ENCODE measurements around the gene HOXB2.
A peak's percentile ranks its signal among the peaks of the same experiment; 100 is the strongest.
"Not testable (repeated sequence)": the region's sequence is repeated elsewhere in the genome, so short reads cannot be mapped to it uniquely, and the experiment has no call there.

HOXB2 gene

DNA sequence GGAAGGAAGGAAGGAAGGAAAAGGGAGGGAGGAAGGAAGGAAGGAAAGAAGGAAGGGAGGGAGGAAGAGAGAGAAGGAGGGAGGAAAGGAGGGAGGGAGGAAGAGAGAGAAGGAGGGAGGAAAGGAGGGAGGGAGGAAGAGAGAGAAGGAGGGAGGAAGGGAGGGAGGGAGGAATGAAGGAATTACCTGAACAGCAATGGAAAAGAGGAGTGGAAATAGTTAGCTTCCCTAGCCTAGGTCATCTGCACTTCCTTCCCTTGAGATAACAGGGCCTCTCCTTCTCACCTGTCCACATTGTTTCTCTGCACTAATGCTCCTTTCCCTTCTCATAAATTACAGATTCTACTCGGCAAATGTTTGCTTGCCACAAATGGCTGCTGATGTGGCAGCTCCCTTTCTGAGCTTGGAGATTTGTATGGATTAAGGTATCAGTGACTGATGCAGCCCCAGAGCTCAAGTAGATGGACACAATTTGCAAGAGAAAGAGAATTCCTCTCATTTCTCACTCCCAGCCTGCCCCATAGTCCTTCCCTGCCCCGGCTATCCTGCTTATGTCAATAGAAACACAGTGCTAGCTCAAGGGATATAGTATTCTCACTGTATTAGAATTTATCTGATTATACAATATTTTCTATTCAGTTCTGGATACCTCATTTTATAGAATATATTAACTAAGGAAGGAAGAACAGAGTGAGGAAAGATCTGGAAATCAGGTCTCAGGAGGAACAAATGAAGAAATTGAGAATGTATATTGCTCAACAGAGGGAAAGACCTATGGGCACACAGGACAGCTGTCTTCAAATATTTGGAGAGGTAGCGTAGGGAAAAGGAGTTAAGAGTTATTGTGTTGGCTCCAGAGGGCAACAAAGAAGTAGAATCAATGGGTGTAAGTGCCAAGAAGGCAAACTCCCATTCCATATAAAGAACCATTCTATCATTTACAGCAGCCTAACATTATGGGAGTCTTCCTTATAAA, 28.7 kb downstream of the HOXB2 start:
- DNase-seq (ENCODE audit: low spot score) (no peak), FAIRE-seq (no peak)

DNA sequence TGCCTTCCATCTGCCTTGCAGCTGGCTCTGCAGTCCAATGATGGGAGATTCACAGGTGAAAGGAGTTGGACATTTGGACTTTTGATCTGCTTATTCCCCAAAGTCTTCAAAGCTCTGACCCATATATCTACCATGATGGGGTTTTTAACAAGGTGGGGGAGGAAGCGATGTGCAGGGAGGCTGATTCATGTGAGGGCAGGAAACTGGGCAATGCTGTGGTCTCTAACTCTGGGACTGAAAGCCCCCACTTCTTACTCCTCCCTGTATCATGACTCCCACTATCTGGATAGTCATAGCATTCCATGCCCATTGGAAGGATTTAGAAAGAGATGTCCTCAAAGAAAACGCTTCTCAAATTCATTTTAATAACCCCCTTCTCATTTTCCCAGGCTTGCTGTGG, 30.4 kb downstream of the HOXB2 start:
- no peak for DNase-seq (ENCODE audit: low spot score)
- no peak for FAIRE-seq

DNA sequence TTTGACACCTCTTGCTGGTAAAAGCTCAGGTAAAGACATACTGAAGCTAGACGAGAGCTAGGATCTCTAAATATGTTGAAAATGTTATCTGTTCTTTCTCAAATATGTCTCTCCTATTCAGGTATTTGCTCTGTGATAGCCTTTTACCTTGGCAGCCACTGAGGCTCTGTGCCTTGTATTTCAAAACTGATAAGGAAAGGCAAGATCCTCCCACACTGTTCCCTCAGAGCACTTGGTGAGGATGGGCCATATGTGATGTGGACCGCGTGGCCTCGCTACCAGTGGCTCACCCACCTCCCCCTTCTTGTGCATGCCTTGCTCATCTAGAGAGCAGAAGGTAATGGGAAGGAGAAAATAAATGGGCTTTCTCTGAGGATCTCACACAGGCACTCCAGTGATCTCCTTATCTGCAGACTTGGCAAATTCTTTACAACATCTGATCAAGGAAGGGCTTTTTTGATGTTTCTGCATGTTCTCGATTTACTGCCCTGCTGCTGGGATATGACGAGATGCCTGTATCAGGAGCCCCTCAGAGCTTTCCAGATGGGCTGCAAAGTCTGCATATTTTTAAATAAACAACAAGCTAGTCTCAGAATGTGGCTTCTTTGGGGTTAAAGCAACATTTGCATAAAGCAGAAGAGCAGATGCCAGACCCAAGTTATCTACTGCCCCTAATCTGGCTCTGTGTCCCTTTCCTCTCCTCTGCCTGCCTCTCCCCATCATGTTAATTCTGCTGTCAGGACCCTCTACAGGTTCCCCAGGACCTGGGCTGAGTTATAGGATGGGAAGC, 31.0 kb downstream of the HOXB2 start:
- FAIRE-seq, result no peak
- no peak for DNase-seq (ENCODE audit: low spot score)

DNA sequence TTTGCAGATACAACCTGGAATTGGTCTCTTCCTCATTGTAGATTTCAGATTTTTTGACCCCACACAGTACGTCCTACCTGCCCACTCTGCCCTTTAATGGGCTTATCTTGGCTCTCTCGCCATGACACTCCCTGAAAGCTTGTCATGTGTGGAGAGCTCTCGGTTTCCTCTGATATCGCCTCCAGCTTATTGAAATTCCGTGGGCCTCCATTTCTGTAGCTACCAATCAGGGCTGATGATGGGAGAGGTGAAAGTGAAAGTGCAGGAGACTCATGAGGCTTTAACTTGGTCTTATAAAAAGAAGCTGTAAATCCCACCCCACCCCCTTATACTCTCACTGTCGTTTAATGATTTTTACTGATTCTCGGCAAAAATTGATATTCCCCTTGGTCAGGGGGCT, 31.8 kb downstream of the HOXB2 start:
- no peak for FAIRE-seq
- no peak for DNase-seq (ENCODE audit: low spot score)

DNA sequence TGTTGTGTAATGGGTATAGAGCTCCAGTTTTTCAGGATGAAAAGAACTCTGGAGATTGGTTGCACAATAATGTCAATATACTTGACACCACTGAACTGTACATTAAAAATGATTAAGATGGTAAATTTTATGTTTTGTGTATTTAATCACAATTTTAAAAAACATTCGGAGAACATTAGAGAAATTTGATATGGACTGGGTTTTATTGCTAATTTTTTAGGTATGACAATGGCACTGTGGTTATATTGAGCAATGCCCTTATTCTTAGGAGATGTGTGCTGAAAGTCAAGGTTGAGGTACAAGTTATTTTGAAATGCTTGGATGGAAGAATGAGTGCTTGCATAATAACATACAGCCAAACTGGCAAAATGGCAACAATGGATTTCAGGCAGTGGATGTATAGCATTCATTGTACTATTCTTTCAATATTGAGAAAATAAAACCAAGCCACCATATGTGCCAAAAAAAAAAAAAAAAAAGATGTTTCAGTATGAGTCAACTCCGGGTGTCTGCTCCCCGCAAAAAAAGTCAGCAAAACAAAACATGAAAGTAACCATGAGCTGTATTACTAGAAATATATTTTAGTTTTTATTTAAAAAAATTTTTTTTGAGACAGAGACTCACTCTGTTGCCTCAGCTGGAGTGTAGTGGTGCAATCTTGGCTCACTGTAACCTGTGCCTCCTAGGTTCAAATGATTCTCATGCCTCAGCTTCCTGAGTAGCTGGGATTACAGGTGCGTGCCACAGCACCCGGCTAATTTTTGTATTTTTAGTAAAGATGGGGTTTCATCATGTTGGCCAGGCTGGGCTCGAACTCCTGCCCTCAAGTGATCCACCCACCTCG, 33.9 kb downstream of the HOXB2 start:
- FAIRE-seq, result no peak
- no peak for DNase-seq (ENCODE audit: low spot score)

DNA sequence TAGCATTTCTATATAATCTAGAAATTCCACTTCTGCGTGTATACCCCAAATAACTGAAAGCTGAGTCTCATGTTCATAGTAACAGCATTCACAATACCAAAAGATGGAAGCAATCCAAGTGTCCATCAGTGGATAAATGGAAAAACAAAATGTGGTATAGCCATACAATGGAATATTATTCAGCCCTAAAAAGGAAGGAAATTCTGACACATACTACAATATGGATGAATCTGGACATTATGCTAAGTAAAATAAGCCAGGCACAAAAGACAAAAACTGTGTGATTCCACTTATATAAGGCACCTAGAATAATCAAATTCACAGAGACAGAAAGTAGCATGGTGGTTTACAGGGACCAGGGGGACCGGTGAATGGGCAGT, 34.5 kb downstream of the HOXB2 start:
- FAIRE-seq (no peak), DNase-seq (ENCODE audit: low spot score) (no peak)

DNA sequence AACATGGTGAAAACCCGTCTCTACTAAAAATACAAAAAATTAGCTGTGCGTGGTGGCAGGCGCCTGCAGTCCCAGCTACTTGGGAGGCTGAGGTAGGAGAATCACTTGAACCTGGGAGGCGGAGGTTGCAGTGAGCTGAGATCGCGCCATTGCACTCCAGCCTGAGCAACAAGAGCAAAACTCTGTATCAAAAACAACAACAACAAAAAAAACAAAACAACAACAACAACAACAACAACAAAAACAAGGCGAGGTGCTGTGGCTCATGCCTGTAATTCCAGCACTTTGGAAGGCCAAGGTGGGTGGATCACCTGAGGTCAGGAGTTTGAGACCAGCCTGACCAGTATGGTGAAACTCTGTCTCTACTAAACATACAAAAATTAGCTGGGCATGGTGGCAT, 35.2 kb downstream of the HOXB2 start:
- not testable (repeated sequence) for FAIRE-seq; DNase-seq (ENCODE audit: low spot score)

DNA sequence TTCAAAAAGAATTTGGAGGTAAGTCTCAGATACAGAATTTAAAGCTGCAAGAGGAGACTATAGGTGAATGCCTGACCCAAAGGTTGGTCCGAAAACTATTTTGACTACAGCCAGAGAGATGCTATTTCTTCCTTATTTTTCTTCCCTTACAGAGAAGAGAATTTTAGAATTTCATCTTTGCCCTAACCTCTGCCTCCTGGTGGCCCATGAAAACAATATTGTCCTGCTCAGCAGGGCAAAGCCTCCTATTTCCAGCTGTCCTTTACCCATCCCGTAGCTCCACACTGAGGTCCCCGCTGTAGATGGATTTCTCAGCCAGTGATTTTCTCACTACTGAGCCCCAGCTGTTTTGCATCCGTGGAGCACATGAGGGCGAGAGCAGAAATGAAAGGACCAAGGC, 38.7 kb downstream of the HOXB2 start:
- FAIRE-seq, result no peak
- no peak for DNase-seq (ENCODE audit: low spot score)

DNA sequence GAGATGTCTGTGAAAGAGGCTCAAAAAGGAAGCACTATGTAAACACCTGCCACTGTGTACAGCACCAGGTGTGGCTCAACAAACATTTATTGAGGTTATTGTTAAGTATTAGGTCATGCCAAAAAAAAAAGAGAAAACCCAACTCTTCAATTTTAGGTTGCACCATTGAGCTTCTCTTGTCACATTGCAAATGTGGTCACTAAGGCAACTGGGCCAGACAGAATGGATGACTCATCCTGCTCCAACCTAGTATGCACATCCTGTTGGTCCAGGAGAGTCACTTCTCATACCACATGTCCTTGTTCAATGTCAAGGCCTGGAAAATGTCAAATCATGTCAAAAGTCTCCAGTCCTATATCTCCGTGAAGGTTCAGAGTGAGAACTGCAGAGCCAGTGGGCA, 39.1 kb downstream of the HOXB2 start:
- FAIRE-seq (peak; percentile 80), DNase-seq (ENCODE audit: low spot score) (peak; percentile 93)

DNA sequence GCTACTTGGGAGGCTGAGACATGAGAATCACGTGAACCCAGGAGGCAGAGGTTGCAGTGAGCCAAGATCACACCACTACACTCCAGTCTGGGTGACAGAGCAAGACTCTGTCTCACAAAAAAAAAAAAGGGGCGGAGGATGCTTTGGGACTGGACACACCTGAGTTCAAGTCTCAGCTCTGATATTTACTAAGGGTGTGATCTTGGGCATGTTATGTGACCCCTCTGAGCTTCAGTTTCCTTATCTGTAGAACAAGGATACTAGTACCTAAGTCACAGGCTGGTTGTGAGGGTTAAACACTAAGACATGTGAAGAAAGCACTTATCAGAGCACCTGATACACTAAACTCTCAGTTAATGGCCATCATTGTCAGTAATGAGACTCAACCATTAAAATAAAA, 40.0 kb downstream of the HOXB2 start:
- DNase-seq (ENCODE audit: low spot score), result no peak
- FAIRE-seq, result no peak

DNA sequence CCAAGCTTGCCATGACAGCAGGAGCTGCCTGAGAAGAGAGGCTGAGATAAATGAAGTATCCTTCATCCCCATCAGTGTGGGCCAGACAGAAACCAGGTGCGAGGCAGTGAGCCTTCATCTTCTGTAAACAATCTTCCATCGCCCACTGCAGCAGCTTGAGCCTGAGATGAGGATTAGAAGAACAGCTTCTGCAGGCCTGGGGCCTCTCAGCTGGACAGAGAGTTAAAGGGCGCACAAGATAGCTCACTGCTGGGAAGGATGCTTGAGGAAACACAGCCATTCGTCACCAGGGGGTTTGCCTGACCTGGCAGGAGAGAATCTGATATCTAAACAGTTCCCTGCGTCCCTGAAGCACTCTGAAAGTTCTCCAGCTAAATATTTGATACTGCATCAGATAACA, 41.2 kb downstream of the HOXB2 start:
- DNase-seq (ENCODE audit: low spot score) (no peak), FAIRE-seq (no peak)

DNA sequence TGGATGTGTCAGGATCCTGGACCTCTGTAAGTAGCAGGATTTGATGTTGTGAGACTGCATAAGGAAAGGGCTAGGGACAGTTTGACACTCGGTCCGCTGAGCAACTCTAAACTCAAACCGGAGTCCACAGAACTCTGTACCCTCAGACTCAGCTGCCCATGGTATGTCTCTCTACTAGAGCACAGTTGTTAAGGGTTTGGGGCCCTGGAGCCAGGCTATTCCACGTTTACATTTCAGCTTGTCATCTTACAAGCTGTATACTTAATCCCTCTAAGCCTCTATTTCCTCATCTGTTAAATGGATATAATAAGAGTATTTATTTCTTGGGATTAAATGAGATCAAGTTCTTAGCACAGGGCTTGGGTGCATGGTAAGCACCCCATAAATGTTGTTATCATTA, 42.0 kb downstream of the HOXB2 start:
- no peak for FAIRE-seq
- no peak for DNase-seq (ENCODE audit: low spot score)

DNA sequence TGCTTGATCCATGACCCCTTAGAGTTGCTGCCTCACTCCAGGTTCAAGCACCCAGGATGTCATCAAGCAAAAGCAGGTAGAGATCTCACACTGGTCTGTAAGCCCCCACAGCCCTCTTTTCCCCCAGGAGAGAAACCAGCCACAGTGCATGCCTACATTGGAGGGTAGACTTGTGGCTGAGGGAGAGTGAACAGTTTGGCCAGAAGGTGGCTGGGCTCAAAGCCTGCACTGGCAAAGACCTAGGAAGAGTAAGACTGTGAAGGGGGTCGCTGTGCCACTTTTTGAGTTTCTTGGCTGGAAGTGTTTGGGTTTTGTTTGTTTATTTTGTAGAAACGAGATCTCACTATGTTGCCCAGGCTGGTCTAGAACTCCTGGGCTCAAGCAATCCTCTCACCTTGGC, 42.6 kb downstream of the HOXB2 start:
- DNase-seq (ENCODE audit: low spot score) (no peak), FAIRE-seq (no peak)

DNA sequence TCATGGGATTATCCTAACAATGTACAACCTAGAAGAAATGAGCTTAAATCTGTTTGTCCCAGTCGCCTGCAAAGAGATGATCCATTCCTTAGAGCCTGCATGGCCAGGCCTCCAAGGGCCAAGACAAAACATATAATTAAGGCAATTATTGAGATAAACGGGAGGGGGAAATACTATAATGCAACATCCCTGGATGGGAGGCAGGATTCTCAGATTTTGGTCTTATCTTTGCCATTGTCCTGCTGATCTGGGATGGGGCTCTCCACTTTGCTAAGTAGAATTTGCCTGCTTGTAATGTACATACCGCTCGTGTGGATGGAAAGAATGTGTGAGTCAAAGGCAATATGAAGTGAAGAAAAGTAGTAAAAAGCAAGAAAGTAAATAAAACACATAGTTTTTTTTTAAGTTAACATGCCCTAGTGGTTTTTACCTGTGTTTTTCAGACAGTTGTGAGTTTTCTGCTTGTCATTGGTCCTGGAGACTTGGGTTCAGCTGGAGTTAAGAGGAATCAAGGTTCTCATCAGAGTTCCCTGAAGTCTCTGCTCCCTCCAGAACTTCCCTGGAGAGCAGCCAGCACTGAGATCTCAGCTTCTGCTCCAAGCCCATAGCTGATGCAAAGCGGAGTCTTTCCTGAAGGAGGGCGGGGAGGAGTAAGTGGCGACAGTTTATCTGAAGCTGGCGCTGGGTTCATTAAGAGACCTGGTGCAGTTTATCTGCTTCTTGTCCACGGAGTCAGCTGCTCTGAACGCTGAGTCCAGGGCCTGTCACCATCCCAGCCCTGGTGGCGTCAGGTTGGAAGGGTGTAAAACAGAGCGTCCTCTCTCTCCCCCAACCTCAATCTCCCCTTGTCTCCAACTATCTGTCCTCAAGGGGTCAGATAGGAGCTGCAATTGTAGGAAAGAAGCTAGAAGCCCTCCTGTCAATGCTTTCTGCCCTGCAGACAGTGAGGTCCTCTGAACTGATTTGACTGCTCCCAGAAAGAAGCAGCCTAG, 44.2 kb downstream of the HOXB2 start:
- FAIRE-seq (no peak), DNase-seq (ENCODE audit: low spot score) (no peak)

DNA sequence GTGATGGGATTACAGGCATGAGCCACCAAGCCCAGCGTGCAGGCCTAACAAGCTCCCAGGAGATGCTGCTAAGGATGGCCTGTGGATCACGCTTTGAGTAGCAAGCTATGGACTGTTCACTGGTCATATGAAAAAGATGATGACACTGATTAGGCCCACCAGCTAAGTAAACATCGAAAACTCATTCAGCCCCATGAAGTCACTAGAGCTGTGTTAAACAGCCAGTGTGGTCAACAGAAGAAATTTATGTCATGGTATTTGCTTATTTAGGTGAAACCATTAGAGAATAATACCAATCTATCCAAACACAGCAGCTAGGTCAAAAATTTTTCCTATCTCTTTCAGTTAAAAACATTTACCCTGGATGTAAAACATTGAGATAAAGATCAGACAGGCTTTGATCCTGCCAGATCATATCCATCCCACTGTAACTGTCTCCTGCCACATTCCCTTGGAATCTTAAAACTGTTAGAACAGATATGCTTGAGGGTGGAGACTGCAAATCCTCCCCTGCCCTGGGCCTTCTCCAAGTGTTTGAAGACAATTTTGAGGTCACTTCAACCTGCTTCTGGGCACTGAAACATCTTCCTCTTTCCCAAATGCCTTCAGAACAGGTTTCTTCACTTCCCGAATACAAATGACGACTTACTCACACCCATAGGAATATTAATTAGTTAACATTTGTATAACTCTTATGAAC, 45.0 kb downstream of the HOXB2 start:
- no peak for FAIRE-seq
- DNase-seq (ENCODE audit: low spot score), result no peak

DNA sequence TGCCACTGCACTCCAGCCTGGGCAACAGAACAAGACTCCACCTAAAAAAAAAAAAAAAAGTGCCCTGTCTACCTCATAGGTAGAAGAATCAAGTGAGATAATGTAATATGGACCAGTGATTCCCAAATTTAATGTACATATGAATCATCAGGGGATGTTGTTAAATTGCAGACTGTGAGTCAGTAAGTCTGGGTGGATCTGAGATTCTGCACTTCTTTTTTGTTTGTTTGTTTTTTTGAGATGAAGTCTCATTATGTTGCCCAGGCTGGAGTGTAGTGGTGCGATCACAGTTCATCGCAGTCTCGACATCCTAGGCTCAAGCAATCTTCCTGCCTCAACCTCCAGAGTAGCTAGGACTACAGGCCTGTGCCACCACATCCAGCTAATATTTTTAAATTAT, 45.7 kb downstream of the HOXB2 start:
- DNase-seq (ENCODE audit: low spot score) (peak; percentile 47), FAIRE-seq (no peak)

DNA sequence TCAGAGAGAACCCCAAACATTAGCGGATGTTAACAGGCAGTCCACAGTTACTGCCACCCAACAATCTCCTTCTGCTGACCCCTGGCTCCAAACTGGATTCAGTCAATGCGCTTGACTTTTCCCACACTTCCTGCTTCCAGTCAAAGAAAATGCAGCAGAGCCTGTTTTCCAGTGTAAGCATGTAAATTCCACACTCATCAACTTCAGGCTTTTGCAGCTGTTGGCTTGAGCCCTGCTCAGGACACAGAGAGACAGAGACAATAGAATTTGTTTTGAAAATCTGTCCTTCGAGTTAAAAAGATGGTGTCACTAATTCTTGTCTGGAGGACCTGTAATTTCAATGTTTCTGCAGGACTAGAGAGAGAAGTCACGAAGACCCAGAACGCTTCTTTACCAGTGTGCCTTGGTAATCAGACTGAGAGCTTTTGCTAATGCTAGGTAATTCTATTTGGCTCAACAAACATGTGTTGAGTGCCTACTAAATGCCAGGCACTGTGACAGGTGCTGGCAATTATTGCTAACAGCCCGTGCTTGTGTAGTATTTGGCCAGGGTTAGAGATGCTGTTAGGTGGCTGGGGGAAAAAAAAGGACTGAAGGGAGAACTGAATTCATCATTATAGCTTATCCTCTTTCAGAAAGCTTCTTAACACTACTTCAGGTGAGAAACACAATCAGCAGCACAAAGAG, 46.6 kb downstream of the HOXB2 start:
- DNase-seq (ENCODE audit: low spot score) (no peak), FAIRE-seq (no peak)

DNA sequence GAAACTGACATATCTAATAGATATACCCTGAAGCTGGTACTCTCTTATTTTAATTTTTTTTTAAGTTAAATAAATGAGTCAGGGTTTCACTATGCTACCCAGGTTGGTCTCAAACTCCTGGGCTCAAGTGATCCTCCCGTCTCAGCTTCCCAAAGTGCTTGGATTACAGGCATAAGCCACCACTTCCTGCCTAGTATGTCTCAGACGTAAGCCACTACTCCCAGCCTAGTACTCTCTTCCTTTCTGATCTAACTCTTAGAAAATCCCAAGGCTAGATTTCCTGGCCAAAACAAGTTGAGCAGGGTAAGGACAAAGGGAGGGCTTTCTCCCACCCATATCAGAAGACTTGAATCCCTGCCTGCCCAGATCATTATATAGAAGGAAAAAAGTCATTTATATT, 47.8 kb downstream of the HOXB2 start:
- DNase-seq (ENCODE audit: low spot score), result peak; percentile 45
- FAIRE-seq, result no peak

DNA sequence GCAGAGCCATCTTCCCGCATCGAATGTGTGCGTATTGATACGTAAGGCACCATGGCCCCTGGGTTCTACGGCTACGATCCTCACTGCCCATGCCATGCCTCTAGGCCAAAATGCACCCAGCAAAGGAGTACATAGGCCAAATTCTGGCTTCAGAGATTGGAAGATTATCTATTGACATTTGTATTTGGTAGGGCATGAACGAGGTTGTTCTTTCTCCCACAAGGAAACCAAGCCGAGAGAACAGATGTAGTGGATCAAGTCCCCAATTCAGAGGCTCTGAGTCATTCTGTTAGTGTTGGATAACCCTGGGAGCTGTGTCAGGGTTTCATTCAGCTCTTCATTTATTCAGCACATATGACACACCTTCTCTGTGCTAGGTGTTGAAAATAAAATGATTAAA, 50.6 kb downstream of the HOXB2 start:
- DNase-seq (ENCODE audit: low spot score) (no peak), FAIRE-seq (no peak)
